ENCODE data around the gene ZNF503. TPM values are rescaled to one million over a fixed set of nuclear protein-coding genes. Genes with fewer than 3 reads are reported as not detected.

ZNF503 gene
- total RNA-seq, 2 experiments from 2014 or later: 0.26 TPM; not detected in 1

GRCh38 chr10:75429159-75429827 is 27.7 kb upstream of the ZNF503 start:
- ChIA-PET POLR2A (interaction anchor here (0.8 kb wide), 1 partner anchor 20 kb away, joined by 4 read pairs; no protein-coding TSS in a partner anchor), CTCF (interaction anchor here (1.0 kb wide), 1 partner anchor 29 kb away, joined by 3 read pairs; no protein-coding TSS in a partner anchor)
- no peak overlapping the region for H3K4me3 Mint-ChIP-seq
- peaks cover 43% of the 10 kb centered on the region for H3K27me3 Mint-ChIP-seq (ENCODE audit: low read depth)
- H3K36me3 Mint-ChIP-seq (ENCODE audit: low read depth): no peaks in the 10 kb centered on the region
- DNase-seq (no peak), ATAC-seq (no peak)
- H3K9me3 Mint-ChIP-seq (ENCODE audit: insufficient read depth): no peaks in the 10 kb centered on the region
- no peak overlapping the region for H3K27ac Mint-ChIP-seq
- H3K4me1 Mint-ChIP-seq (ENCODE audit: low read depth): peaks cover 2% of the 10 kb centered on the region

GRCh38 chr10:75428434-75429158 is 27.0 kb upstream of the ZNF503 start:
- Mint-ChIP-seq H3K9me3 (ENCODE audit: insufficient read depth) (no peaks in the 10 kb centered on the region), H3K36me3 (ENCODE audit: low read depth) (no peaks in the 10 kb centered on the region), H3K4me1 (ENCODE audit: low read depth) (peaks cover 2% of the 10 kb centered on the region), H3K27ac (no peak overlapping the region), H3K4me3 (no peak overlapping the region), H3K27me3 (ENCODE audit: low read depth) (peaks cover 38% of the 10 kb centered on the region)
- DNase-seq (no peak), ATAC-seq (no peak)
- ChIA-PET CTCF (no interaction called here), POLR2A (interaction anchor here (0.8 kb wide), 1 partner anchor 20 kb away, joined by 4 read pairs; no protein-coding TSS in a partner anchor)

GRCh38 chr10:75427951-75428350 is 26.4 kb upstream of the ZNF503 start:
- no peaks in the 10 kb centered on the region for H3K9me3 Mint-ChIP-seq (ENCODE audit: insufficient read depth)
- ChIA-PET CTCF (no interaction called here), POLR2A (no interaction called here)
- ATAC-seq: no peak
- DNase-seq: no peak
- no peak overlapping the region for H3K27ac Mint-ChIP-seq
- no peaks in the 10 kb centered on the region for H3K36me3 Mint-ChIP-seq (ENCODE audit: low read depth)
- H3K27me3 Mint-ChIP-seq (ENCODE audit: low read depth): peaks cover 34% of the 10 kb centered on the region
- peaks cover 2% of the 10 kb centered on the region for H3K4me1 Mint-ChIP-seq (ENCODE audit: low read depth)
- H3K4me3 Mint-ChIP-seq: no peak overlapping the region

- peaks cover under 1% of the 10 kb centered on the region for H3K4me1 Mint-ChIP-seq (ENCODE audit: low read depth)
- CTCF ChIA-PET: no interaction called here
- no peak for DNase-seq
- no peaks in the 10 kb centered on the region for H3K9me3 Mint-ChIP-seq (ENCODE audit: insufficient read depth)
- H3K27ac Mint-ChIP-seq: no peak overlapping the region
- H3K4me3 Mint-ChIP-seq: no peak overlapping the region
- H3K27me3 Mint-ChIP-seq (ENCODE audit: low read depth): peaks cover 26% of the 10 kb centered on the region
- POLR2A ChIA-PET: no interaction called here
- H3K36me3 Mint-ChIP-seq (ENCODE audit: low read depth): no peaks in the 10 kb centered on the region
- ATAC-seq: no peak
These were observed 25.3 kb upstream of the ZNF503 start for GRCh38 chr10:75426880-75427279.

DNA sequence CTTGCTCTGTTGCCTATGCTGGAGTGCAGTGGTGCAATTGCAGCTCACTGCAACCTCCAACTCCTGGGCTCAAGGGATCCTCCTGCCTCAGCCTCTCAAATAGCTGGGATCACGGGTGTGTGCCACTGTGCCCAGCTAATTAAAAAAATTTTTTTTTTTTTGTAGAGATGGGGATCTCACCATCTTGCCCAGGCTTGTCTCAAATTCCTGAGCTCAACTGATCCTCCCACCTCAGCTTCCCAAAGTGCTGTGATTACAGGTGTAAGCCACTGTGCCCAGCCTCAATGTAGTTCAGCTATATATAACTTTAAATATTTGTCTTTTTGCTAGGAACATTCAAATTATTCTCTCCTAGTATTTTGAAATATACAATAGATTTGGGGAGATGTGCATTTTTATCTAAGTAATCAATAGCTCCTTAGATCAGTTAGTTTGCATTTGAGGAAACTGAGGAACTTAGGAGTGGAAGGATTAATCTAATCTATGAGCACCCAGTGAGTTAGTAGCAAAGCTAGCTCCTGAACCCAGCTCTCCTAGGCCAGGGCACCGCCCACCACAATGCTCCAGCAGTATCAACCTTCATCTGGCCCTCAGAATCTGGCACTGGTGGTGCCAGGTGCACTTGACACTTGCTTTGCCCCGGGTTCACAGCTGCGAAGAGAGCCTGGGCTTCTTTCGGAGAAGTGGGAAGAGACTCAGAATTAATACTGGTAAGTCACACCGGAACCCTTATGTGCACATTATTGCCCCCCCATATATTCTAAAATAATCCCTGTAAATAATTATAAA is 23.9 kb upstream of the ZNF503 start:
- CTCF ChIA-PET: no interaction called here
- peaks cover 19% of the 10 kb centered on the region for H3K27me3 Mint-ChIP-seq (ENCODE audit: low read depth)
- no peak overlapping the region for H3K27ac Mint-ChIP-seq
- H3K4me3 Mint-ChIP-seq: no peak overlapping the region
- no peak for ATAC-seq
- POLR2A ChIA-PET: no interaction called here
- H3K9me3 Mint-ChIP-seq (ENCODE audit: insufficient read depth): no peaks in the 10 kb centered on the region
- no peak for DNase-seq
- H3K4me1 Mint-ChIP-seq (ENCODE audit: low read depth): no peaks in the 10 kb centered on the region
- no peaks in the 10 kb centered on the region for H3K36me3 Mint-ChIP-seq (ENCODE audit: low read depth)

- Mint-ChIP-seq H3K4me3 (no peak overlapping the region), H3K4me1 (ENCODE audit: low read depth) (no peaks in the 10 kb centered on the region), H3K27ac (no peak overlapping the region), H3K9me3 (ENCODE audit: insufficient read depth) (no peaks in the 10 kb centered on the region), H3K36me3 (ENCODE audit: low read depth) (no peaks in the 10 kb centered on the region), H3K27me3 (ENCODE audit: low read depth) (peaks cover 14% of the 10 kb centered on the region)
- POLR2A ChIA-PET: no interaction called here
- DNase-seq: no peak
- ATAC-seq: no peak
- CTCF ChIA-PET: interaction anchor here (0.7 kb wide), 1 partner anchor 615 kb away, joined by 3 read pairs; no protein-coding TSS in a partner anchor
These were observed 23.0 kb upstream of the ZNF503 start for GRCh38 chr10:75424571-75424970.

GRCh38 chr10:75422913-75423312 is 21.3 kb upstream of the ZNF503 start:
- no peaks in the 10 kb centered on the region for H3K4me1 Mint-ChIP-seq (ENCODE audit: low read depth)
- ChIA-PET POLR2A (no interaction called here), CTCF (no interaction called here)
- H3K9me3 Mint-ChIP-seq (ENCODE audit: insufficient read depth): no peaks in the 10 kb centered on the region
- H3K27me3 Mint-ChIP-seq (ENCODE audit: low read depth): peaks cover 8% of the 10 kb centered on the region
- no peaks in the 10 kb centered on the region for H3K36me3 Mint-ChIP-seq (ENCODE audit: low read depth)
- no peak for DNase-seq
- no peak for ATAC-seq
- H3K4me3 Mint-ChIP-seq: no peak overlapping the region
- H3K27ac Mint-ChIP-seq: no peak overlapping the region

DNA sequence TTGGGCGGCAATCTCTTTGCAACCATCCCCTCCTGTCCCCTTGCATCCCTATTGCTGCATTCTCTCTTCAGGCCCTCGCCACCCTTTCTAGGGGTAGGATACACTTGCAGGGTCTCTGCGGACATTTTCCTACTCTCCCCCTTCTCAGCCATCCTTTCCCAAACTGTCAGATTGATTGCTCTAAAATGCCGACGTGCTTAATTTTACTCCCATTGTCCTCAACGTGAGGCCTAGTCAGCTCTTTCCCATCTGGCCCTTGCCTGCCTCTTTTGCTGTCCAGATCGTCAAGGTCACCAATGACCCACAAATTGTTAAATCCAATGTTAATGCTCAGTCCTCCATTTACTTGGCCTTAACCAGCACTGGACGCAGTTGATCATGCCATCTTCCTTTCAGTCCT is 17.1 kb upstream of the ZNF503 start:
- ATAC-seq: no peak
- ChIA-PET CTCF (no interaction called here), POLR2A (no interaction called here)
- no peaks in the 10 kb centered on the region for H3K9me3 Mint-ChIP-seq (ENCODE audit: insufficient read depth)
- H3K36me3 Mint-ChIP-seq (ENCODE audit: low read depth): no peaks in the 10 kb centered on the region
- no peak overlapping the region for H3K4me3 Mint-ChIP-seq
- no peak overlapping the region for H3K27ac Mint-ChIP-seq
- H3K27me3 Mint-ChIP-seq (ENCODE audit: low read depth): peaks cover 20% of the 10 kb centered on the region
- DNase-seq: no peak
- H3K4me1 Mint-ChIP-seq (ENCODE audit: low read depth): no peaks in the 10 kb centered on the region

DNA sequence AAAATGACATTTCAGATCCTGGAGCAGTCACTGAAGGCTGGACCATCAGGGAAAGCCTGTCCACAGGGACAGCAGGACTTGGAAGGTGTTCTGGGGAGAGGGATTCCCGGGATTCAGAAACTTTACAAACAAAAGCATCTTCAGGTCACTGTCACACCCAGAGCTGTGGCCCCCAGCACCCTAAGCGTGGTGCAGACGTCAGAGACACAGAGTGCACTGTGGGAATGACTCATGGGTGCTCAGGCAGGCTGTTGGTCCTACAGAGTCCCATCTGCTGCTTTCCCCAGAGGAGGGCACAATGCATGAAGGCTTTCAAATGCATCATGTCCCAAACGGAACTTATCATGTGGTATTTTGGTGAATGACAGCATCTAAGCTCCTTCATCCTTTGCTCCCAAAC is 16.7 kb upstream of the ZNF503 start:
- no peak for ATAC-seq
- DNase-seq: no peak
- Mint-ChIP-seq H3K9me3 (ENCODE audit: insufficient read depth) (no peaks in the 10 kb centered on the region), H3K27me3 (ENCODE audit: low read depth) (peaks cover 21% of the 10 kb centered on the region), H3K4me1 (ENCODE audit: low read depth) (no peaks in the 10 kb centered on the region), H3K27ac (no peak overlapping the region), H3K4me3 (no peak overlapping the region), H3K36me3 (ENCODE audit: low read depth) (no peaks in the 10 kb centered on the region)
- POLR2A ChIA-PET: no interaction called here
- CTCF ChIA-PET: no interaction called here

DNA sequence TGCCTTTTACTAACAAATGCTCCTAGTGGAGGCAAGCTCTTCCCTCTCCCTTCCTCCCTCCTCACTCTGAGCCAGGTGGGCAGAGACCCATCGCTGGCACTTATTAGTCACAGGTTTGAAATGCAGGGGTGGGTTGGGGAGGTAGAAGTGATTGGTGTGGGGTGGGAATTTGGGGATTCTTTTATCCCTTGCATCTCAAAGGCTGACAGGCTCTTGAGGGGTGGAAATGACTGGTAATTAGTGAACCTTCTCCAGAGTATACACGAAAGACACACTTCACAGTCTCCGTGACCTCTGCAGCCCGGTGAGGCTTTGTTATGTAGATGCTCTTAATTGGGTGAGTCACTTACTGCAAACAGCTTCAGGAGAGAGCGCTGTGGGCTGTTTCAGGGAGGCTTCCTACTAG is 16.0 kb upstream of the ZNF503 start:
- H3K36me3 Mint-ChIP-seq (ENCODE audit: low read depth): no peaks in the 10 kb centered on the region
- no peak overlapping the region for H3K27ac Mint-ChIP-seq
- POLR2A ChIA-PET: no interaction called here
- CTCF ChIA-PET: no interaction called here
- ATAC-seq: no peak
- peaks cover 23% of the 10 kb centered on the region for H3K27me3 Mint-ChIP-seq (ENCODE audit: low read depth)
- no peak overlapping the region for H3K4me3 Mint-ChIP-seq
- no peaks in the 10 kb centered on the region for H3K9me3 Mint-ChIP-seq (ENCODE audit: insufficient read depth)
- H3K4me1 Mint-ChIP-seq (ENCODE audit: low read depth): no peaks in the 10 kb centered on the region
- DNase-seq: no peak

DNA sequence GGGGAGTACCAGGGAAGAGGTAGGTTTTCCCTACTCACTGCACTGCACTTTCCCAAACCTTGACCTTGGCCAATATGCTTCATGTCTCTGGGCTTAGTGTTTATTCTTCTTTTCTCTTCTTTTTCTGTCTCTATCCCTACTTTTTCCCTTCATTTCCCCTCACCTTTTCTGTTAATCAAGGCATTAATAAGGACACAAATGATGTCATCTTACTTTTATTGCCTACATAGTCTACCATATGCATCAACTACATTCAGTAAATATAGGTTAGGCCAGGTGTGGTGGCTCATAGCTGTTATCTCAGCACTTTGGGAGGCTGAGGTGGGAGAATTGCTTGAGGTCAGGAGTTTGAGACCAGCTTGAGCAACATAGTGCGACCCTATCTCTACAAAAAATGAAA is 13.0 kb upstream of the ZNF503 start:
- no peak for ATAC-seq
- no peak for DNase-seq
- ChIA-PET POLR2A (no interaction called here), CTCF (no interaction called here)
- Mint-ChIP-seq H3K4me1 (ENCODE audit: low read depth) (peaks cover 3% of the 10 kb centered on the region), H3K9me3 (ENCODE audit: insufficient read depth) (no peaks in the 10 kb centered on the region), H3K36me3 (ENCODE audit: low read depth) (no peaks in the 10 kb centered on the region), H3K27me3 (ENCODE audit: low read depth) (peaks cover 43% of the 10 kb centered on the region), H3K4me3 (no peak overlapping the region), H3K27ac (no peak overlapping the region)

Measured in activated CD8-positive, alpha-beta T cell treated with anti-CD3 and anti-CD28 coated beads, Interleukin-2, amount 10 ng/mL, durations not matched to agents 7 days and 5 days (primary cell).